ENCODE results near the gene UBL7.

UBL7 gene

GRCh38 chr15:74399511-74400312 is 61.2 kb downstream of the UBL7 start:
- DNase-seq (ENCODE audit: low read depth in 2 of 2), result peak in 1 of 2 donors; percentile 63
- TF ChIP-seq, protein P1, sequence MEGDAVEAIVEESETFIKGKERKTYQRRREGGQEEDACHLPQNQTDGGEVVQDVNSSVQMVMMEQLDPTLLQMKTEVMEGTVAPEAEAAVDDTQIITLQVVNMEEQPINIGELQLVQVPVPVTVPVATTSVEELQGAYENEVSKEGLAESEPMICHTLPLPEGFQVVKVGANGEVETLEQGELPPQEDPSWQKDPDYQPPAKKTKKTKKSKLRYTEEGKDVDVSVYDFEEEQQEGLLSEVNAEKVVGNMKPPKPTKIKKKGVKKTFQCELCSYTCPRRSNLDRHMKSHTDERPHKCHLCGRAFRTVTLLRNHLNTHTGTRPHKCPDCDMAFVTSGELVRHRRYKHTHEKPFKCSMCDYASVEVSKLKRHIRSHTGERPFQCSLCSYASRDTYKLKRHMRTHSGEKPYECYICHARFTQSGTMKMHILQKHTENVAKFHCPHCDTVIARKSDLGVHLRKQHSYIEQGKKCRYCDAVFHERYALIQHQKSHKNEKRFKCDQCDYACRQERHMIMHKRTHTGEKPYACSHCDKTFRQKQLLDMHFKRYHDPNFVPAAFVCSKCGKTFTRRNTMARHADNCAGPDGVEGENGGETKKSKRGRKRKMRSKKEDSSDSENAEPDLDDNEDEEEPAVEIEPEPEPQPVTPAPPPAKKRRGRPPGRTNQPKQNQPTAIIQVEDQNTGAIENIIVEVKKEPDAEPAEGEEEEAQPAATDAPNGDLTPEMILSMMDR (IDR thresholded peaks at IDR 0.05; ENCODE audit: low read depth, low read length), result no peak
- H3K4me3 ChIP-seq (replicated peaks in 1 of 2; ENCODE audit: low read depth in 2 of 2, low read length in 2 of 2), result no peak overlapping the region

- H3K4me3 ChIP-seq (replicated peaks in 1 of 2; ENCODE audit: low read depth in 2 of 2, low read length in 2 of 2), result no peak overlapping the region
Observed at GRCh38 chr15:74399100-74399499, 61.9 kb downstream of the UBL7 start.

GRCh38 chr15:74398183-74398582 is 62.8 kb downstream of the UBL7 start:
- no peak overlapping the region for H3K4me3 ChIP-seq (replicated peaks in 1 of 2; ENCODE audit: low read depth in 2 of 2, low read length in 2 of 2)
- no peak for DNase-seq (ENCODE audit: low read depth in 2 of 2)
- TF ChIP-seq, protein P1 (IDR thresholded peaks at IDR 0.05; ENCODE audit: low read depth, low read length), result no peak

More at GRCh38 chr15:74399100-74399499, 61.9 kb downstream of the UBL7 start:
- no peak for DNase-seq (ENCODE audit: low read depth in 2 of 2)
- TF ChIP-seq, protein P1 (IDR thresholded peaks at IDR 0.05; ENCODE audit: low read depth, low read length), result no peak

DNA sequence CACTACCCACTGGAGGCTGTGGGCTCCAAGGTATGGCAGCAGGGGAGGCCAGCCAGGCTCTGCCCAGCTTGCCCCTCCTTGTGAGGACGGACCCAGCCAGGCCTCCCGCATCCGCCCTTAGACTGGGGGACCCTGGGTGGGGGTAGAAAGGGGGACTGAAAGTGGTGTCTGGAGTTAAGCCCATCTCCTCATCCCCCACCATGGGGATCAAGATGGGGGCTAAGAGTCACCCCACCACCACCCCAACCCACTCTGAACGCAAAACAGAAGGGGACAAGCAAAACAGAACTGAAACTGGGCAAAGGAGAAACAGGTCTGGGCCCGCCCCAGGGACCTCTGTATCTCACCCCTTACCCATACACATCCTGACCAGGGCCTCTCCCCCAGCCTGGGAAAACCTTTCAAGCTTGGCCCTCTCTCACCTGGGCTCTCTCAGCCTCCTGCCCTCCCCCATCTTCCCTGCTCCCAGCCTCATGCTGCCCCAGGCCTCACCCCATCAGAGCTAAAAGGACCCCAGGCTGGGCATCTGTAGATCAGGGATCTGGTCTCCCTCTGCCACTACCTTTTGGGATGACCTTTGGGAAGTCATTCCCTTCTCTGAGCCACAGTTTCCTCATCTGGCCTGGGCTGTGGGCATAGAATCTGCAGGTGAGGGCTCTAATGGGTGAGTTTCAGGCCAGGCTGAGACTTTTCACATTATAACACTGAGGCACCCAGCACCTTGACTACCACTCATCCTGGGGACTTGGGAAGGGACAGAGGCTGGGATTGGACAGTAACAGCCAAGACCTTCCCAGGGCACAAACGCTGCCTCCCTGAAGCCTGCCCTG is 63.5 kb downstream of the UBL7 start:
- TF ChIP-seq, protein P1 (IDR thresholded peaks at IDR 0.05; ENCODE audit: low read depth, low read length), result no peak
- H3K4me3 ChIP-seq (replicated peaks in 1 of 2; ENCODE audit: low read depth in 2 of 2, low read length in 2 of 2), result no peak overlapping the region
- DNase-seq (ENCODE audit: low read depth in 2 of 2), result no peak

DNA sequence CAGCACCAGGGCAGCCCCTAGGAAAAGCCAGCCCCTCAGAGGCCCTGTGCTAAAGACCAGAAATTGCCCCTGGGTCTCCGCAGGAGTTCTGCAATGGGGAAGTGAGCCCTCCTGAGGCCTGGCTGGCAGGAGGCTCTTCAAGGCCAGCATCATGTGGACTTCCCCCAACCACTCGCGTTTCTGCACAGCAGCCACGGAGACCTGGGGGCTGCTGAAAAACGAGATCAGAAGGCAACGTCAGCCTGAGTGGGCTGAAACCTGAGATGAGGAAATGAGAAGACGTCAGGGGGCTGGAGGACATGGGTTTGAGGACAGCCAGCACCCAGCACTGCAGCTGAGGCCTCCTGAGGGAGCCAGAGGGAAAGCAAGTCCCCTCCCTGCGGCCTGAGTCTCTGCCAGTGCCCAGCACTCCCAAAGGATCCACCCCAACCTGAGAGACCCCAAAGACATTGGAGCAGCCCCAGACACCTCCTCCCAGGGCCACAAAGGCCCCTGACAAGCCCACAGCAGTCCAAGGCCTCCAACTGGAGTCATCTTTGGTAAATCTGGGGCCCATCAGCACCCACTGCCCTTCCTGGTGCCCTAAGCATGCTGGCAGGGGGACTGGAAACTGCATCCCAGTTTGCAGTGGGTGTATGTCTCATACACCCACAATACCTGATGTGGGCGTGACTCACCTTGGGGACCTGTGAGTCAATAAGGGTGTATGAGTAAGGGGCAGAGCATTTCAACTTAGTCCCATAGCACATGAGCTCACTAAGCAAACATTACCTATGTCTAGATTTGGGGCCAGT is 64.3 kb downstream of the UBL7 start:
- peak in 1 of 2 donors; percentile 90 for DNase-seq (ENCODE audit: low read depth in 2 of 2)
- H3K4me3 ChIP-seq (replicated peaks in 1 of 2; ENCODE audit: low read depth in 2 of 2, low read length in 2 of 2), result no peak overlapping the region
- TF ChIP-seq, protein P1 (IDR thresholded peaks at IDR 0.05; ENCODE audit: low read depth, low read length), result no peak

DNA sequence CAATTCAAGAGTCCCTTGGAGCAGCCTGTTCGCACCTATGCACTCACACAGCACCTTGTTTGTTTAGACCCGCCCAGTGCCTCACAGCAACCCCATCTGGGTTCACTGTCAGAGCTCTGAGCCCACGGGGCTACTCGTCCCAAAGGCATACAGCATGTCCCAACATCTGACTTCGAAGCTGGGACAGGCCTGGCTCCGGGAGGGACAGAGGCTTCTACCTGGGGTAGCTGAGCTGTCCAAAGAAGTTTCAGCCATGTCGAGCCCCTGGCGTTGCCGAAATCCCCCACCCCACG is 64.9 kb downstream of the UBL7 start:
- H3K4me3 ChIP-seq (replicated peaks in 1 of 2; ENCODE audit: low read depth in 2 of 2, low read length in 2 of 2), result no peak overlapping the region
- no peak for DNase-seq (ENCODE audit: low read depth in 2 of 2)
- TF ChIP-seq, protein P1 (IDR thresholded peaks at IDR 0.05; ENCODE audit: low read depth, low read length), result no peak
